GM19324 (cell line): ENCODE measurements around the gene CSNK2A1.
"Not testable (repeated sequence)": the region's sequence is repeated elsewhere in the genome, so short reads cannot be mapped to it uniquely, and the experiment has no call there.

ENCODE experiments used
- ATAC-seq: cut with Tn5 transposase; IDR thresholded peaks from one replicate; pipeline ENCODE4 v1.9.1; 2021; ENCODE audit warnings: mild to moderate bottlenecking, moderate library complexity; ENCODE audit not compliant: unreplicated experiment, low FRiP score

The CSNK2A1 gene

GRCh38 chr20:536426-537010 lies 7.1 kb downstream of the CSNK2A1 start:
- ATAC-seq, result no peak

- no peak for ATAC-seq
Observed at GRCh38 chr20:535958-536357, 7.6 kb downstream of the CSNK2A1 start.

GRCh38 chr20:533526-533925 lies 10.1 kb downstream of the CSNK2A1 start:
- ATAC-seq, result no peak

GRCh38 chr20:532530-532929 lies 11.1 kb downstream of the CSNK2A1 start:
- ATAC-seq, result no peak

GRCh38 chr20:531608-532007 lies 12.0 kb downstream of the CSNK2A1 start:
- ATAC-seq, result no peak

- ATAC-seq, result no peak
Observed at GRCh38 chr20:530321-530720, 13.3 kb downstream of the CSNK2A1 start.

- no peak for ATAC-seq
Observed at GRCh38 chr20:528923-529604, 14.5 kb downstream of the CSNK2A1 start.

- ATAC-seq, result no peak
Observed at GRCh38 chr20:527571-527886, 16.1 kb downstream of the CSNK2A1 start.

- ATAC-seq, result no peak
Observed at GRCh38 chr20:521860-522259, 21.7 kb downstream of the CSNK2A1 start.

- no peak for ATAC-seq
Observed at GRCh38 chr20:519999-520398, 23.6 kb downstream of the CSNK2A1 start.

GRCh38 chr20:517221-517620 lies 26.4 kb downstream of the CSNK2A1 start:
- no peak for ATAC-seq

- ATAC-seq, result no peak
Observed at GRCh38 chr20:516799-517198, 26.8 kb downstream of the CSNK2A1 start.

GRCh38 chr20:515696-516095 lies 27.9 kb downstream of the CSNK2A1 start:
- ATAC-seq, result no peak

GRCh38 chr20:513429-513828 lies 30.2 kb downstream of the CSNK2A1 start:
- ATAC-seq, result no peak

- ATAC-seq, result not testable (repeated sequence)
Observed at GRCh38 chr20:510328-511057, 33.1 kb downstream of the CSNK2A1 start.

GRCh38 chr20:508364-508787 lies 35.2 kb downstream of the CSNK2A1 start:
- ATAC-seq, result not testable (repeated sequence)

GRCh38 chr20:507761-508332 lies 35.7 kb downstream of the CSNK2A1 start:
- no peak for ATAC-seq

- ATAC-seq, result no peak
Observed at GRCh38 chr20:507006-507758, 36.4 kb downstream of the CSNK2A1 start.

GRCh38 chr20:504632-505075 lies 38.9 kb downstream of the CSNK2A1 start:
- no peak for ATAC-seq

- ATAC-seq, result no peak
Observed at GRCh38 chr20:503048-503737, 40.4 kb downstream of the CSNK2A1 start.
